Measurements from ENCODE around the gene ESR1.

The ESR1 gene

GRCh38 chr6:152098683-152099082, 291.2 kb downstream of the ESR1 start:
- no peaks in the 10 kb centered on the region for H3K9me3 ChIP-seq (ENCODE audit: control insufficient read depth, low read length)
- no peak overlapping the region for H3K4me2 ChIP-seq (ENCODE audit: low read length)
- no peak overlapping the region for H2AFZ ChIP-seq
- TF ChIP-seq CTCF (IDR thresholded peaks at IDR 0.05): no peak
- no peak overlapping the region for H3K4me3 ChIP-seq (ENCODE audit: low read depth, low read length)
- no peaks in the 10 kb centered on the region for H3K36me3 ChIP-seq (ENCODE audit: control insufficient read depth, insufficient read depth, low read length)
- H3K79me2 ChIP-seq: no peaks in the 10 kb centered on the region
- no peaks in the 10 kb centered on the region for H3K27me3 ChIP-seq (ENCODE audit: control insufficient read depth, insufficient read depth, low read length)
- H3K9ac ChIP-seq: no peak overlapping the region
- no peaks in the 10 kb centered on the region for H3K4me1 ChIP-seq
- H3K27ac ChIP-seq: no peak overlapping the region

GRCh38 chr6:152099446-152100182, 292.1 kb downstream of the ESR1 start:
- H3K27ac ChIP-seq: no peak overlapping the region
- H3K4me1 ChIP-seq: no peaks in the 10 kb centered on the region
- no peak for TF ChIP-seq CTCF (IDR thresholded peaks at IDR 0.05)
- no peaks in the 10 kb centered on the region for H3K79me2 ChIP-seq
- H3K27me3 ChIP-seq (ENCODE audit: control insufficient read depth, insufficient read depth, low read length): no peaks in the 10 kb centered on the region
- H3K9ac ChIP-seq: no peak overlapping the region
- H2AFZ ChIP-seq: no peak overlapping the region
- H3K9me3 ChIP-seq (ENCODE audit: control insufficient read depth, low read length): no peaks in the 10 kb centered on the region
- H3K4me2 ChIP-seq (ENCODE audit: low read length): no peak overlapping the region
- no peak overlapping the region for H3K4me3 ChIP-seq (ENCODE audit: low read depth, low read length)
- no peaks in the 10 kb centered on the region for H3K36me3 ChIP-seq (ENCODE audit: control insufficient read depth, insufficient read depth, low read length)

GRCh38 chr6:152100183-152100618, 292.7 kb downstream of the ESR1 start:
- no peak overlapping the region for H3K4me2 ChIP-seq (ENCODE audit: low read length)
- H3K9me3 ChIP-seq (ENCODE audit: control insufficient read depth, low read length): no peaks in the 10 kb centered on the region
- no peak overlapping the region for H3K27ac ChIP-seq
- TF ChIP-seq CTCF (IDR thresholded peaks at IDR 0.05): no peak
- no peaks in the 10 kb centered on the region for H3K79me2 ChIP-seq
- no peaks in the 10 kb centered on the region for H3K4me1 ChIP-seq
- H3K36me3 ChIP-seq (ENCODE audit: control insufficient read depth, insufficient read depth, low read length): no peaks in the 10 kb centered on the region
- no peak overlapping the region for H3K9ac ChIP-seq
- no peak overlapping the region for H2AFZ ChIP-seq
- no peaks in the 10 kb centered on the region for H3K27me3 ChIP-seq (ENCODE audit: control insufficient read depth, insufficient read depth, low read length)
- H3K4me3 ChIP-seq (ENCODE audit: low read depth, low read length): no peak overlapping the region

- H3K4me3 ChIP-seq (ENCODE audit: low read depth, low read length): no peak overlapping the region
- no peak for TF ChIP-seq CTCF (IDR thresholded peaks at IDR 0.05)
Observed at GRCh38 chr6:152107973-152108372, 300.5 kb downstream of the ESR1 start.

More at GRCh38 chr6:152107973-152108372, 300.5 kb downstream of the ESR1 start:
- no peak overlapping the region for H3K4me2 ChIP-seq (ENCODE audit: low read length)
- H3K9ac ChIP-seq: no peak overlapping the region
- H3K9me3 ChIP-seq (ENCODE audit: control insufficient read depth, low read length): no peaks in the 10 kb centered on the region
- H3K27ac ChIP-seq: no peak overlapping the region
- H3K4me1 ChIP-seq: no peaks in the 10 kb centered on the region
- no peaks in the 10 kb centered on the region for H3K27me3 ChIP-seq (ENCODE audit: control insufficient read depth, insufficient read depth, low read length)
- H3K36me3 ChIP-seq (ENCODE audit: control insufficient read depth, insufficient read depth, low read length): no peaks in the 10 kb centered on the region
- H2AFZ ChIP-seq: no peak overlapping the region
- no peaks in the 10 kb centered on the region for H3K79me2 ChIP-seq
